GM19324 (cell line): ENCODE results near the gene GDF11.
"Not testable (repeated sequence)": the region's sequence is repeated elsewhere in the genome, so short reads cannot be mapped to it uniquely, and the experiment has no call there.

ENCODE experiments used
- ATAC-seq: cut with Tn5 transposase; IDR thresholded peaks from one replicate; pipeline ENCODE4 v1.9.1; 2021; ENCODE audit warnings: mild to moderate bottlenecking, moderate library complexity; ENCODE audit not compliant: unreplicated experiment, low FRiP score

GDF11 gene

GRCh38 chr12:55737581-55738122 is 5.3 kb upstream of the GDF11 start:
- no peak for ATAC-seq

- peak; percentile 91 for ATAC-seq
These were observed 4.5 kb upstream of the GDF11 start for GRCh38 chr12:55738123-55739024.

GRCh38 chr12:55739025-55739378 is 3.9 kb upstream of the GDF11 start:
- no peak for ATAC-seq

- ATAC-seq, result no peak
These were observed 816 bp upstream of the GDF11 start for GRCh38 chr12:55741931-55742680.

DNA sequence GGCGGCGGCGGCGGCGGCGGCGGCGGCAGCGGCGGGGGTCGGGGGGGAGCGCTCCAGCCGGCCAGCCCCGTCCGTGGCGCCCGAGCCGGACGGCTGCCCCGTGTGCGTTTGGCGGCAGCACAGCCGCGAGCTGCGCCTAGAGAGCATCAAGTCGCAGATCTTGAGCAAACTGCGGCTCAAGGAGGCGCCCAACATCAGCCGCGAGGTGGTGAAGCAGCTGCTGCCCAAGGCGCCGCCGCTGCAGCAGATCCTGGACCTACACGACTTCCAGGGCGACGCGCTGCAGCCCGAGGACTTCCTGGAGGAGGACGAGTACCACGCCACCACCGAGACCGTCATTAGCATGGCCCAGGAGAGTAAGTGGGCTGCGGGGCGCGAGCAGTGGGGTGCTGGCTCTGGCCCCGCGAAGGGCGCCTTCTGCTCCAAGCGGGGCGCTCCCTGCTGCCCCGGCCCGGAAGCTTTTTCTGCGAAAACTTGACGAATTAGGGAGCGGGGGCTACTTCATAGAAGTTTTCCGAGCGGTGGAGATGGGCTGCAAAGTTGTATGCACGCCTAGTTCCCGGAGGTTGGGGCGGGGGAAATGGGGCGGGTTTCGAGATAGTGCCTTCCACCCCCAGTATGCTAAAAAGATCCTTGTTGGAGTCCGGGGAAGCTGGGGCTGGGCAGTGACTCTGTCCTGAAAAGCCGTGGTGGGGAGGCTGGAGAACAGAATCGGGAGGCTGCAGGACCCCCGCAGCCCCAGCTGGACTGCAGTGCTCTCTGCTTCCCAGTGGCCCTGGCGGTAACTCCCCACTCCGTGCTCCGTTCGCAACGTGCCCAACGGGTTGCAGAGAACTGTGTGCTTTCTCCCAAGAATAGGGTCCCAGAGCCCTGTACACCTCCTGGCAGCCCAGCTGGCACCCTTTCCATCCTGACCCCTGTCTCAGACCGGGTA is 751 bp downstream of the GDF11 start:
- ATAC-seq, result peak; percentile 44

DNA sequence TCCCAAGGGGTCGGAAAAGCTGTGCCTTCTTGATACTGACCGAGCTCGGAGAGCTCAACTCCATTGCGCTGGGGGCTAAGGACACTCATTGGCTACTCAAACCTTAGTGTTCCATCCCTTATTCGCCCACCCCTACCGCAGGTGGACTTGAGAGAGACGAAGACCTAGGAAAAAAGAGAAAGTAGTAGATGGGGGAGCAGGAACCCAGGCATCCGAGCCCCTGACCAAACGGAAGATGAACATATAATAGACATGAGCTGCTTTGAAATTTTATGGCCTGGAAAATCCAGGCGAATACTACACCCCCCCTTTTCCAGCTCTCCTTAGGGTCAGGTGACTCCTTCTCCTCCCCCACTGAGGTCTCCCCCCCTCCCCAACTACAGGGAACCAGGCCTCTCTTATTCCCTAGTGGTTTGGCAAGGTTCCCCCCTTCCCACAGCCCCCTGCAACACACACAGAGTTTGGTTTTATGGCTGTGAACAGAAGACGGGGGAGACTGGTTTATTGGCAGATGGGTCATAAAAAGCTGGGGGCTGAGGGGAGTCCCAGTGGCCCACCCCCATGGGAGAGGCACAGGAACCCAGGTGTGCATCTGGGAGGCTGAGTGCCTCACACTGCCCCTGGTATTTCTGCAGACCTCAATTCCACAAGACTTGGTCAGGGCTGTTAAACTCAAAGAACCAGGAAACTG is 1.6 kb downstream of the GDF11 start:
- ATAC-seq, result no peak

- ATAC-seq, result no peak
These were observed 2.6 kb downstream of the GDF11 start for GRCh38 chr12:55745361-55746173.

DNA sequence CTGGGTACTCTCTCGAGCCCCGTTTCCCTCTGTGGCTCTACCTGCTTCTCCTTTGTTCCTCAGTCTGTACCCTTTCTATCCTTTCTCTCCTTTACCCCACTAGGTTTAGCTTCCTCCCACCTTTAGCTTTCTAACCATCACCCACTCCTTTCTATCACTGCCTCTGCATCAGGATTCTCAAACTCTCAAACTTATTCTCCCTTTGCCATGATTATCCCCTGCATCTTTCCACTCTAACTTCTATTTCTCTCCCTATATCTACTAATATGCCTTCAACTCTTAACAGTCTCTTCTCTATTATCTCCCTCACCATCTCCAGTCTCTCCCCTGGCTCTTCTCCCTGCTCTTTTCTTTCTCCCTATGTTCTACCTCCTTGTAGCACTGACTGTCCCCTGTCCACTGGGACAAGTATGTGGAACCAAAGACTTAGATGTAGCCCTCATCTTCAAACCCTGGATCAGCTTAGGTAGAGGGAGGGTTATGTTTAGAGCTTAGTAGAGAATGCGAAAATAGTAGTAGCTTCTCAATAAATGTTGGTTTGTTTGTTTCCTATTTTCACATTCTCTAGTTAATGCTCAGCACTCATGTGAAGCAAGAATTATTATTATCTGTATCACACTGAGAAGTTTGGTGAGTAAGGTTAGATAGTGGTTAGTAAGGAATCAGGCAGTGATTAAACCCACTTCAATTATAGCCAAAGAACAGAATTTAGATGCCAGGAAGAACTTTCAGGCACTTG is 3.4 kb downstream of the GDF11 start:
- ATAC-seq, result no peak

- no peak for ATAC-seq
These were observed 4.0 kb downstream of the GDF11 start for GRCh38 chr12:55746913-55747231.

DNA sequence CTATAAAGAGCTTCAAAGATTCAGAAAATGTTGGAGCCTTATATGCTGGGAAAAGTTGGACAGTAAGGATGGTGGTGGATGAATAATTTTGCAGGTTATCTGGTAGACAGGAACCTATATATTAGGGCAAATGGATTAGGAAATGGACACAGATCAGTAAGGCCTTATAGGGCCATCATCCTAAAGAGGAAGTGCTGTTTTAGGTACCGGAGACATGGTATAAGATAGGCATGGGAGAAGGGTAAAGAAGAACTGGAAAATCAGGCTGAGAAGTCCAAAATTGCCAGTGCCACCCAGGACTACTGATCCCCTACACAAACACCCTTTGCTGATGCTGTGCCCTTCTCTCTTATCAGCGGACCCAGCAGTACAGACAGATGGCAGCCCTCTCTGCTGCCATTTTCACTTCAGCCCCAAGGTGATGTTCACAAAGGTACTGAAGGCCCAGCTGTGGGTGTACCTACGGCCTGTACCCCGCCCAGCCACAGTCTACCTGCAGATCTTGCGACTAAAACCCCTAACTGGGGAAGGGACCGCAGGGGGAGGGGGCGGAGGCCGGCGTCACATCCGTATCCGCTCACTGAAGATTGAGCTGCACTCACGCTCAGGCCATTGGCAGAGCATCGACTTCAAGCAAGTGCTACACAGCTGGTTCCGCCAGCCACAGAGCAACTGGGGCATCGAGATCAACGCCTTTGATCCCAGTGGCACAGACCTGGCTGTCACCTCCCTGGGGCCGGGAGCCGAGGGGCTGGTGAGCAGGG is 5.5 kb downstream of the GDF11 start:
- ATAC-seq, result no peak

GRCh38 chr12:55755246-55755645 is 12.3 kb downstream of the GDF11 start:
- no peak for ATAC-seq

GRCh38 chr12:55757701-55758100 is 14.8 kb downstream of the GDF11 start:
- no peak for ATAC-seq

DNA sequence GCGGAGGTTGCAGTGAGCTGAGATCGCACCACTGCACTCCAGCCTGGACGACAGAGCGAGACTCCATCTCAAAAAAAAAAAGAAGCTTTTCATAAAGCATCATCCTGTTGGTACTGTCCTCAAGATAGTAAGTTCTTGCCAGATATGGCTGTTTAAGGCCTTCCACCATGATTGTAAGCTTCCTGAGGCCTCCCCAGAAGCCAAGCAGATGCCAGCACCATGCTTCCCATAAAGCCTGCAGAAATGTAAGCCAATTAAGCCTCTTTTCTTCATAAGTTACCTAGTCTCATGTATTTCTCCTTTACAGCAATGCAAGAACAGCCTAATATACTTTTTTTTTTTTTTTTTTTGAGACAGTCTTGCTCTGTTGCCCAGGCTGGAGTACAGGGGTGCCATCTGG is 15.7 kb downstream of the GDF11 start:
- ATAC-seq, result not testable (repeated sequence)

GRCh38 chr12:55760663-55761062 is 17.7 kb downstream of the GDF11 start:
- no peak for ATAC-seq

- ATAC-seq, result no peak
These were observed 19.7 kb downstream of the GDF11 start for GRCh38 chr12:55762646-55763045.

GRCh38 chr12:55765736-55766290 is 22.9 kb downstream of the GDF11 start:
- ATAC-seq, result no peak

- no peak for ATAC-seq
These were observed 24.2 kb downstream of the GDF11 start for GRCh38 chr12:55767156-55767555.
